ENCODE data around the gene MS4A4A. TPM values are rescaled to one million over a fixed set of nuclear protein-coding genes. Genes with fewer than 3 reads are reported as not detected.

The MS4A4A gene
- total and polyA plus RNA-seq, 2 donors (not counting 1 experiment from before 2014, with no cell fraction given) = 0.72 to 0.99 TPM

GRCh38 chr11:60334005-60334620, 53.6 kb downstream of the MS4A4A start:
- Mint-ChIP-seq H3K4me1 (peaks cover 13% of the 10 kb centered on the region), H3K27me3 (no peaks in the 10 kb centered on the region), H3K4me3 (no peak overlapping the region), H3K9me3 (ENCODE audit: insufficient read depth) (no peaks in the 10 kb centered on the region), H3K27ac (no peak overlapping the region)
- Histone ChIP-seq H3K79me2 (ENCODE audit: control insufficient read depth, insufficient read depth, low read length) (no peaks in the 10 kb centered on the region), H3K27me3 (replicated peaks in 1 of 4; ENCODE audit: control extremely low read depth in 1 of 4, control insufficient read depth in 3 of 4, insufficient read depth in 4 of 4, low read length in 3 of 4) (no peaks in the 10 kb centered on the region), H3K4me2 (replicated peaks; ENCODE audit: low read depth, low read length, poor library complexity, severe bottlenecking) (no peak overlapping the region), H3K4me3 (ENCODE audit: control extremely low read depth in 1 of 5, extremely low read depth in 1 of 5, insufficient read depth in 1 of 5, low read depth in 2 of 5, low read length in 4 of 5) (no peak overlapping the region), H3K9ac (ENCODE audit: low read length) (no peak overlapping the region), H3K9me3 (ENCODE audit: control extremely low read depth in 1 of 3, control insufficient read depth in 2 of 3, insufficient read depth in 1 of 3, low read length in 2 of 3) (no peaks in the 10 kb centered on the region), H4K20me1 (ENCODE audit: control insufficient read depth, insufficient read depth, low read length, poor library complexity, severe bottlenecking) (no peaks in the 10 kb centered on the region), H2AFZ (ENCODE audit: insufficient read depth, low read depth, low read length, poor library complexity, severe bottlenecking) (no peak overlapping the region), H3K4me1 (ENCODE audit: control insufficient read depth in 2 of 2, insufficient read depth in 2 of 2, low read length in 2 of 2) (peaks cover 9 to 12% of the 10 kb centered on the region in 2 donors), H3K36me3 (replicated peaks in 1 of 2; ENCODE audit: control extremely low read depth in 1 of 2, control insufficient read depth in 1 of 2, extremely low read depth in 1 of 2, insufficient read depth in 2 of 2, low read length in 1 of 2) (no peaks in the 10 kb centered on the region), H3K27ac (ENCODE audit: low read length in 2 of 2) (no peak overlapping the region)
- intact Hi-C loops (cut with micrococcal nuclease) = loop anchor here (1.0 kb wide), 4 partner anchors 69 to 441 kb away; no protein-coding TSS in a partner anchor
- 73% methylated on average over 1 of the region's 2 CpGs for WGBS (ENCODE audit: insufficient coverage)
- CTCF ChIA-PET = interaction anchor here (0.6 to 5.9 kb wide), 32 partner anchors 9 to 441 kb away, joined by 3 to 100 read pairs (median 5); no protein-coding TSS in a partner anchor
- TF ChIP-seq CTCF (IDR thresholded peaks at IDR 0.05) (peak; percentile 91), EZH2 (IDR thresholded peaks at IDR 0.05; ENCODE audit: borderline replicate concordance, insufficient read depth, low read depth, low read length, poor library complexity, severe bottlenecking) (no peak)
- ATAC-seq (ENCODE audit: low read depth) (peak; percentile 96), DNase-seq (peak; percentile 85)
- POLR2A ChIA-PET = interaction anchor here (0.7 kb wide), 2 partner anchors 22 to 179 kb away, joined by 3 read pairs; no protein-coding TSS in a partner anchor

GRCh38 chr11:60336767-60337391, 56.4 kb downstream of the MS4A4A start:
- no peak overlapping the region for H3K4me3 Mint-ChIP-seq
- Histone ChIP-seq H2AFZ (ENCODE audit: insufficient read depth, low read depth, low read length, poor library complexity, severe bottlenecking) (no peak overlapping the region), H4K20me1 (ENCODE audit: control insufficient read depth, insufficient read depth, low read length, poor library complexity, severe bottlenecking) (no peaks in the 10 kb centered on the region), H3K9me3 (ENCODE audit: control extremely low read depth in 1 of 3, control insufficient read depth in 2 of 3, insufficient read depth in 1 of 3, low read length in 2 of 3) (no peaks in the 10 kb centered on the region), H3K79me2 (ENCODE audit: control insufficient read depth, insufficient read depth, low read length) (no peaks in the 10 kb centered on the region), H3K36me3 (replicated peaks in 1 of 2; ENCODE audit: control extremely low read depth in 1 of 2, control insufficient read depth in 1 of 2, extremely low read depth in 1 of 2, insufficient read depth in 2 of 2, low read length in 1 of 2) (no peaks in the 10 kb centered on the region), H3K4me2 (replicated peaks; ENCODE audit: low read depth, low read length, poor library complexity, severe bottlenecking) (no peak overlapping the region), H3K4me3 (ENCODE audit: control extremely low read depth in 1 of 5, extremely low read depth in 1 of 5, insufficient read depth in 1 of 5, low read depth in 2 of 5, low read length in 4 of 5) (no peak overlapping the region), H3K27me3 (replicated peaks in 1 of 4; ENCODE audit: control extremely low read depth in 1 of 4, control insufficient read depth in 3 of 4, insufficient read depth in 4 of 4, low read length in 3 of 4) (no peaks in the 10 kb centered on the region), H3K9ac (ENCODE audit: low read length) (no peak overlapping the region), H3K27ac (ENCODE audit: low read length in 2 of 2) (no peak overlapping the region), H3K4me1 (ENCODE audit: control insufficient read depth in 2 of 2, insufficient read depth in 2 of 2, low read length in 2 of 2) (peaks cover 9 to 12% of the 10 kb centered on the region in 2 donors)
- WGBS (ENCODE audit: insufficient coverage) = 82% methylated on average over 5 of the region's 7 CpGs
- ATAC-seq (ENCODE audit: low read depth) = no peak
- TF ChIP-seq CTCF (IDR thresholded peaks at IDR 0.05) (no peak), EZH2 (IDR thresholded peaks at IDR 0.05; ENCODE audit: borderline replicate concordance, insufficient read depth, low read depth, low read length, poor library complexity, severe bottlenecking) (no peak)
- POLR2A ChIA-PET = no interaction called here
- DNase-seq = no peak
- intact Hi-C loops (cut with micrococcal nuclease) = no loop called here
- H3K27me3 Mint-ChIP-seq = no peaks in the 10 kb centered on the region
- no peaks in the 10 kb centered on the region for H3K9me3 Mint-ChIP-seq (ENCODE audit: insufficient read depth)
- peak overlapping the region; percentile 26 for H3K27ac Mint-ChIP-seq
- CTCF ChIA-PET = interaction anchor here (0.8 to 5.9 kb wide), 7 partner anchors 10 to 282 kb away, joined by 3 to 100 read pairs (median 5); no protein-coding TSS in a partner anchor
- peaks cover 13% of the 10 kb centered on the region for H3K4me1 Mint-ChIP-seq
